Thyroid gland (tissue), 4 donors: ENCODE measurements around the gene PAM16. TPM values are rescaled to one million over a fixed set of nuclear protein-coding genes. Genes with fewer than 3 reads are reported as not detected.

Experiments
- DNase-seq, 2 donors: peaks; one replicate each; pipeline ENCODE4 v3.0.0-alpha.2; 2019
- H3K27ac ChIP-seq, 3 donors: fragments of 200-600 bp; sonication (generic); 1 replicate in 2 of 3; 2 replicates in 1 of 3; pipeline ENCODE4 v1.5.1; 2016 to 2019; ENCODE audit warnings: mild to moderate bottlenecking in 1 of 3, moderate library complexity in 1 of 3
- H3K27me3 ChIP-seq: fragments of 200-600 bp; sonication (generic); one replicate; pipeline ENCODE4 v1.5.1; 2019
- H3K36me3 ChIP-seq, 2 donors: fragments of 200-600 bp; sonication (generic); one replicate each; pipeline ENCODE4 v1.5.1; 2016 to 2019
- H3K4me1 ChIP-seq, 2 donors: fragments of 200-600 bp; sonication (generic); one replicate each; pipeline ENCODE4 v1.5.1; 2017 to 2019
- H3K4me3 ChIP-seq, 3 donors: fragments of 200-600 bp; sonication (generic); replicated peaks in 1 of 3; 1 replicate in 2 of 3; 2 replicates in 1 of 3; pipeline ENCODE4 v1.5.1; 2016; ENCODE audit warnings: mild to moderate bottlenecking in 1 of 3
- H3K9me3 ChIP-seq: fragments of 200-600 bp; sonication (generic); one replicate; pipeline ENCODE4 v1.5.1; 2017
- CTCF ChIP-seq, 6 experiments: fragments of 200-600 bp in 3 of 6; fragments of 450-650 bp in 3 of 6; sonication (generic) in 3 of 6; IDR thresholded peaks; one replicate each; pipeline ENCODE4 v1.5.1; 2016 to 2019; ENCODE audit warnings: antibody characterized with exemption in 6 of 6, mild to moderate bottlenecking in 2 of 6, inconsistent platforms in 1 of 6, moderate library complexity in 1 of 6
- POLR2A ChIP-seq, 2 donors: fragments of 450-650 bp; IDR thresholded peaks; one replicate each; pipeline ENCODE4 v1.6.1; 2017; ENCODE audit warnings: antibody characterized with exemption in 2 of 2, mild to moderate bottlenecking in 2 of 2, moderate library complexity in 1 of 2
- WGBS, 2 donors: methylation state at CpG; one replicate each; pipeline ENCODE4 v1.1.5; 2017; 5-methylcytosine and 5-hydroxymethylcytosine counted together
- intact Hi-C: fragments of 100-400 bp; cut with DNase I; formaldehyde crosslinking; loops from one replicate; pipeline ENCODE4 v1.15.1; 2023
- total RNA-seq, 4 donors: library from RNA; depleted of rRNA; stranded (reverse); fragments of >200 nt; gene quantifications; one replicate each; pipeline ENCODE4 v1.2.3, GENCODE V29; 2016

PAM16 gene
- total RNA-seq, 4 donors from 2014 or later: 5.6 to 60.2 (median 27.3) TPM

GRCh38 chr16:4339909-4340308 is 11.2 kb downstream of the PAM16 start:
- no peak for DNase-seq
- peaks cover 0 to 6% of the 10 kb centered on the region in 2 donors for H3K4me1 ChIP-seq
- no peak overlapping the region for H3K4me3 ChIP-seq
- H3K9me3 ChIP-seq: no peaks in the 10 kb centered on the region
- H3K27me3 ChIP-seq: no peaks in the 10 kb centered on the region
- WGBS, 2 donors: 62 to 83% methylated on average over 4 to 13 of the region's 14 CpGs
- no peak for TF ChIP-seq POLR2A (IDR thresholded peaks at IDR 0.05)
- no peak for TF ChIP-seq CTCF (IDR thresholded peaks at IDR 0.05)
- no peak overlapping the region for H3K27ac ChIP-seq
- intact Hi-C loops: no loop called here
- H3K36me3 ChIP-seq: peaks cover 0 to 13% of the 10 kb centered on the region in 2 donors

- Histone ChIP-seq H3K4me3 (no peak overlapping the region), H3K9me3 (no peaks in the 10 kb centered on the region), H3K4me1 (peaks cover 3 to 8% of the 10 kb centered on the region in 2 donors), H3K27ac (no peak overlapping the region), H3K36me3 (peaks cover 0 to 13% of the 10 kb centered on the region in 2 donors), H3K27me3 (no peaks in the 10 kb centered on the region)
- DNase-seq: no peak
- intact Hi-C loops: no loop called here
- 80 to 83% methylated on average over 8 to 10 of the region's 10 CpGs for WGBS, 2 donors
- TF ChIP-seq CTCF (IDR thresholded peaks at IDR 0.05): no peak
- no peak for TF ChIP-seq POLR2A (IDR thresholded peaks at IDR 0.05)
Measured at GRCh38 chr16:4339455-4339854, 11.7 kb downstream of the PAM16 start.

GRCh38 chr16:4338712-4339299 is 12.3 kb downstream of the PAM16 start:
- Histone ChIP-seq H3K9me3 (no peaks in the 10 kb centered on the region), H3K36me3 (peaks cover 0 to 13% of the 10 kb centered on the region in 2 donors), H3K27ac (no peak overlapping the region), H3K27me3 (no peaks in the 10 kb centered on the region), H3K4me1 (peaks cover 3 to 8% of the 10 kb centered on the region in 2 donors), H3K4me3 (no peak overlapping the region)
- DNase-seq: no peak
- intact Hi-C loops: no loop called here
- no peak for TF ChIP-seq POLR2A (IDR thresholded peaks at IDR 0.05)
- TF ChIP-seq CTCF (IDR thresholded peaks at IDR 0.05): no peak
- WGBS, 2 donors: 80 to 93% methylated on average over 4 of the region's 10 CpGs

GRCh38 chr16:4338125-4338582 is 13.0 kb downstream of the PAM16 start:
- intact Hi-C loops: no loop called here
- Histone ChIP-seq H3K4me3 (no peak overlapping the region), H3K36me3 (peaks cover 0 to 13% of the 10 kb centered on the region in 2 donors)

More at GRCh38 chr16:4338125-4338582, 13.0 kb downstream of the PAM16 start:
- no peak for DNase-seq
- 60 to 97% methylated on average over 1 to 8 of the region's 12 CpGs for WGBS, 2 donors
- H3K4me1 ChIP-seq: peaks cover 3 to 8% of the 10 kb centered on the region in 2 donors
- TF ChIP-seq POLR2A (IDR thresholded peaks at IDR 0.05): no peak
- no peak for TF ChIP-seq CTCF (IDR thresholded peaks at IDR 0.05)
- no peaks in the 10 kb centered on the region for H3K9me3 ChIP-seq
- H3K27ac ChIP-seq: no peak overlapping the region
- no peaks in the 10 kb centered on the region for H3K27me3 ChIP-seq
